ENCODE measurements around the gene STAT4. TPM values are rescaled to one million over a fixed set of nuclear protein-coding genes. Genes with fewer than 3 reads are reported as not detected.

STAT4 gene
- total RNA-seq, 1 donor from 2014 or later = 1.6 TPM

- H2AFZ ChIP-seq (ENCODE audit: low read depth, low read length) = no peak overlapping the region
- H3K9me3 ChIP-seq (ENCODE audit: insufficient read depth, low read depth, low read length) = no peaks in the 10 kb centered on the region
- DNase-seq (ENCODE audit: low read depth) (no peak), FAIRE-seq (no peak)
- H3K4me3 Mint-ChIP-seq (ENCODE audit: unreplicated experiment) = no peak overlapping the region
- peaks cover 2% of the 10 kb centered on the region for H3K9me3 Mint-ChIP-seq (ENCODE audit: unreplicated experiment)
- no peak overlapping the region for H3K4me3 ChIP-seq (ENCODE audit: insufficient read depth, low read depth, low read length)
- no peaks in the 10 kb centered on the region for H4K20me1 ChIP-seq (ENCODE audit: insufficient read depth, low read length)
- H3K4me1 ChIP-seq (ENCODE audit: insufficient read depth, low read length) = no peaks in the 10 kb centered on the region
- no peak overlapping the region for H3K9ac ChIP-seq (ENCODE audit: low read length)
- no peaks in the 10 kb centered on the region for H3K79me2 ChIP-seq (ENCODE audit: insufficient read depth, low read length)
- no peak overlapping the region for H3K27ac ChIP-seq (ENCODE audit: low read depth, low read length)
- H3K36me3 Mint-ChIP-seq (ENCODE audit: low read depth, unreplicated experiment) = no peaks in the 10 kb centered on the region
- H3K4me2 ChIP-seq (ENCODE audit: low read length) = no peak overlapping the region
- no peak for TF ChIP-seq EZH2 (IDR thresholded peaks at IDR 0.05; ENCODE audit: insufficient read depth, low read length)
- no peak for TF ChIP-seq CTCF (IDR thresholded peaks at IDR 0.05; ENCODE audit: insufficient read depth, low read depth, low read length)
- H3K4me1 Mint-ChIP-seq (ENCODE audit: low read depth, unreplicated experiment) = peaks cover 2% of the 10 kb centered on the region
- no peaks in the 10 kb centered on the region for H3K27me3 Mint-ChIP-seq (ENCODE audit: low read depth, unreplicated experiment)
- H3K27ac Mint-ChIP-seq (ENCODE audit: unreplicated experiment) = no peak overlapping the region
- no peaks in the 10 kb centered on the region for H3K36me3 ChIP-seq (ENCODE audit: insufficient read depth, low read length)
- H3K27me3 ChIP-seq (ENCODE audit: insufficient read depth, low read length) = no peaks in the 10 kb centered on the region
Observed at GRCh38 chr2:191190861-191191552, 40.2 kb upstream of the STAT4 start.

- H3K9me3 Mint-ChIP-seq (ENCODE audit: unreplicated experiment) = peaks cover 2% of the 10 kb centered on the region
- H3K27ac ChIP-seq (ENCODE audit: low read depth, low read length) = no peak overlapping the region
- no peak overlapping the region for H3K4me2 ChIP-seq (ENCODE audit: low read length)
- no peaks in the 10 kb centered on the region for H3K4me1 ChIP-seq (ENCODE audit: insufficient read depth, low read length)
- H4K20me1 ChIP-seq (ENCODE audit: insufficient read depth, low read length) = no peaks in the 10 kb centered on the region
- H3K9me3 ChIP-seq (ENCODE audit: insufficient read depth, low read depth, low read length) = no peaks in the 10 kb centered on the region
- H3K27ac Mint-ChIP-seq (ENCODE audit: unreplicated experiment) = no peak overlapping the region
- peaks cover 2% of the 10 kb centered on the region for H3K4me1 Mint-ChIP-seq (ENCODE audit: low read depth, unreplicated experiment)
- H3K9ac ChIP-seq (ENCODE audit: low read length) = no peak overlapping the region
- no peak for TF ChIP-seq CTCF (IDR thresholded peaks at IDR 0.05; ENCODE audit: insufficient read depth, low read depth, low read length)
- TF ChIP-seq EZH2 (IDR thresholded peaks at IDR 0.05; ENCODE audit: insufficient read depth, low read length) = no peak
- FAIRE-seq = no peak
- no peak for DNase-seq (ENCODE audit: low read depth)
- no peaks in the 10 kb centered on the region for H3K36me3 ChIP-seq (ENCODE audit: insufficient read depth, low read length)
- H3K27me3 ChIP-seq (ENCODE audit: insufficient read depth, low read length) = no peaks in the 10 kb centered on the region
- no peaks in the 10 kb centered on the region for H3K27me3 Mint-ChIP-seq (ENCODE audit: low read depth, unreplicated experiment)
- H3K79me2 ChIP-seq (ENCODE audit: insufficient read depth, low read length) = no peaks in the 10 kb centered on the region
- no peak overlapping the region for H3K4me3 ChIP-seq (ENCODE audit: insufficient read depth, low read depth, low read length)
- H3K4me3 Mint-ChIP-seq (ENCODE audit: unreplicated experiment) = no peak overlapping the region
- no peaks in the 10 kb centered on the region for H3K36me3 Mint-ChIP-seq (ENCODE audit: low read depth, unreplicated experiment)
- H2AFZ ChIP-seq (ENCODE audit: low read depth, low read length) = no peak overlapping the region
Observed at GRCh38 chr2:191190435-191190834, 39.6 kb upstream of the STAT4 start.

- Histone ChIP-seq H3K4me1 (ENCODE audit: insufficient read depth, low read length) (no peaks in the 10 kb centered on the region), H3K9ac (ENCODE audit: low read length) (no peak overlapping the region), H4K20me1 (ENCODE audit: insufficient read depth, low read length) (no peaks in the 10 kb centered on the region), H3K4me3 (ENCODE audit: insufficient read depth, low read depth, low read length) (no peak overlapping the region), H3K27me3 (ENCODE audit: insufficient read depth, low read length) (no peaks in the 10 kb centered on the region), H3K27ac (ENCODE audit: low read depth, low read length) (no peak overlapping the region), H3K79me2 (ENCODE audit: insufficient read depth, low read length) (no peaks in the 10 kb centered on the region), H3K36me3 (ENCODE audit: insufficient read depth, low read length) (no peaks in the 10 kb centered on the region), H2AFZ (ENCODE audit: low read depth, low read length) (no peak overlapping the region), H3K9me3 (ENCODE audit: insufficient read depth, low read depth, low read length) (no peaks in the 10 kb centered on the region), H3K4me2 (ENCODE audit: low read length) (no peak overlapping the region)
- TF ChIP-seq CTCF (IDR thresholded peaks at IDR 0.05; ENCODE audit: insufficient read depth, low read depth, low read length) (no peak), EZH2 (IDR thresholded peaks at IDR 0.05; ENCODE audit: insufficient read depth, low read length) (no peak)
- no peaks in the 10 kb centered on the region for H3K36me3 Mint-ChIP-seq (ENCODE audit: low read depth, unreplicated experiment)
- no peak overlapping the region for H3K4me3 Mint-ChIP-seq (ENCODE audit: unreplicated experiment)
- no peak for DNase-seq (ENCODE audit: low read depth)
- no peak overlapping the region for H3K27ac Mint-ChIP-seq (ENCODE audit: unreplicated experiment)
- H3K4me1 Mint-ChIP-seq (ENCODE audit: low read depth, unreplicated experiment) = peaks cover 2% of the 10 kb centered on the region
- H3K9me3 Mint-ChIP-seq (ENCODE audit: unreplicated experiment) = peaks cover 2% of the 10 kb centered on the region
- FAIRE-seq = no peak
- H3K27me3 Mint-ChIP-seq (ENCODE audit: low read depth, unreplicated experiment) = no peaks in the 10 kb centered on the region
Observed at GRCh38 chr2:191189112-191189635, 38.4 kb upstream of the STAT4 start.
